ENCODE results near the gene RIN2. TPM values are rescaled to one million over a fixed set of nuclear protein-coding genes. Genes with fewer than 3 reads are reported as not detected.

RIN2 gene
- total RNA-seq, 1 experiment from 2014 or later, result 1.5 TPM

DNA sequence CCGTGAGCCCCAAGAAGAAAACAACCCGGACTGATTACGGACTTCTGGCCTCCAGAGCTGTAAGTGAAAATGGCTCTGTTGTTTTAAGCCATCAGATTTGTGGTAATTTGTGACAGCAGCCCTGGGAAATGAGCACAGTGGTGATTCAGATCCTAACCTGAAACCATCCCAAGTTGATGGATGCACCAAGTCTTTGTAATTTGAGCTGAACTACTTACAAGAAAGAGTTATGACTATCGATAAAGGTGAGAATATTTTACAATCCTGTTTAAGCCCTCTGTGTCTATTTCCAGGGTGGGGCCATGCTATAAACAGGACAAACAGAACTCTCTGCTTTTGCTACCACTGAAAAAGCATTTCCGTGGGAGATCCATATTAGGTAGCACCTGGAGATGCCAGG lies 19.1 kb upstream of the RIN2 start:
- BruUV-seq (replicated peaks), result no TSS peak
- DNase-seq (ENCODE audit: low read depth, low spot score) (no peak), ATAC-seq (no peak)
- Histone ChIP-seq H2AFZ (ENCODE audit: low read depth, low read length, poor library complexity, severe bottlenecking) (no peak overlapping the region), H3K27me3 (ENCODE audit: insufficient read depth, low read length) (no peaks in the 10 kb centered on the region; the same call in 1 of the 2 replicates), H3K27ac (ENCODE audit: low read depth, low read length) (no peak overlapping the region), H3K36me3 (ENCODE audit: control insufficient read depth in 1 of 2, insufficient read depth in 2 of 2, low read length in 2 of 2) (no peaks in the 10 kb centered on the region), H3K9me3 (ENCODE audit: control insufficient read depth in 1 of 2, insufficient read depth in 1 of 2, low read depth in 1 of 2, low read length in 2 of 2) (no peaks in the 10 kb centered on the region), H3K4me3 (replicated peaks in 1 of 2; ENCODE audit: low read depth in 1 of 2, low read length in 2 of 2) (no peak overlapping the region), H3K79me2 (ENCODE audit: insufficient read depth, low read length) (no peaks in the 10 kb centered on the region), H4K20me1 (ENCODE audit: insufficient read depth) (no peaks in the 10 kb centered on the region), H3K4me2 (ENCODE audit: low read length) (0 out of 2 replicates have a peak overlapping the region, but pooled peaks have one; percentile 5), H3K4me1 (ENCODE audit: control insufficient read depth in 1 of 2, insufficient read depth in 2 of 2, low read length in 2 of 2) (peaks cover 4 to 34% of the 10 kb centered on the region in 2 experiments; a peak in 3 of 4 replicates), H3K9ac (ENCODE audit: low read length) (no peak overlapping the region), H3K9me2 (ENCODE audit: insufficient read depth) (no peaks in the 10 kb centered on the region)
- ChIA-PET RAD21 (ENCODE audit: low non-redundant PET in 1 of 2, low total read pairs in 2 of 2, uncharacterized antibody in 2 of 2, unreplicated experiment in 2 of 2) (no interaction called here), CTCF (no interaction called here), POLR2A (no interaction called here)
- TF ChIP-seq EZH2phosphoT487 (IDR thresholded peaks at IDR 0.05; ENCODE audit: borderline replicate concordance) (no peak), SIN3A (IDR thresholded peaks at IDR 0.05; ENCODE audit: low read depth) (no peak), SP1 (IDR thresholded peaks at IDR 0.05; ENCODE audit: low read depth) (no peak), CEBPB (IDR thresholded peaks at IDR 0.05; ENCODE audit: low read depth) (no peak), ELF1 (IDR thresholded peaks at IDR 0.05; ENCODE audit: borderline replicate concordance, low read depth) (no peak), SRF (IDR thresholded peaks at IDR 0.05; ENCODE audit: low read depth) (no peak), EZH2 (IDR thresholded peaks at IDR 0.05) (no peak), ZNF274 (IDR thresholded peaks at IDR 0.05; ENCODE audit: low read depth, low read length) (no peak), POLR2A (IDR thresholded peaks at IDR 0.05; ENCODE audit: borderline replicate concordance, extremely low read depth, insufficient read depth, insufficient read length) (no peak), YY1 (IDR thresholded peaks at IDR 0.05; ENCODE audit: extremely low read depth, insufficient replicate concordance, low read depth, low read length) (no peak), POLR2AphosphoS5 (IDR thresholded peaks at IDR 0.05; ENCODE audit: low read depth, low read length) (no peak), RAD21 (IDR thresholded peaks at IDR 0.05; ENCODE audit: low read depth) (no peak), ZFX (IDR thresholded peaks at IDR 0.05) (no peak), TCF7L2 (IDR thresholded peaks at IDR 0.05; ENCODE audit: borderline replicate concordance, extremely low read depth, insufficient read depth, insufficient read length) (no peak), JUND (IDR thresholded peaks at IDR 0.05) (no peak), EGR1 (IDR thresholded peaks at IDR 0.05; ENCODE audit: low read depth) (no peak)
- TF ChIP-seq, protein P1, sequence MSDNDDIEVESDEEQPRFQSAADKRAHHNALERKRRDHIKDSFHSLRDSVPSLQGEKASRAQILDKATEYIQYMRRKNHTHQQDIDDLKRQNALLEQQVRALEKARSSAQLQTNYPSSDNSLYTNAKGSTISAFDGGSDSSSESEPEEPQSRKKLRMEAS (IDR thresholded peaks at IDR 0.05), result no peak
- TF ChIP-seq, protein P2, sequence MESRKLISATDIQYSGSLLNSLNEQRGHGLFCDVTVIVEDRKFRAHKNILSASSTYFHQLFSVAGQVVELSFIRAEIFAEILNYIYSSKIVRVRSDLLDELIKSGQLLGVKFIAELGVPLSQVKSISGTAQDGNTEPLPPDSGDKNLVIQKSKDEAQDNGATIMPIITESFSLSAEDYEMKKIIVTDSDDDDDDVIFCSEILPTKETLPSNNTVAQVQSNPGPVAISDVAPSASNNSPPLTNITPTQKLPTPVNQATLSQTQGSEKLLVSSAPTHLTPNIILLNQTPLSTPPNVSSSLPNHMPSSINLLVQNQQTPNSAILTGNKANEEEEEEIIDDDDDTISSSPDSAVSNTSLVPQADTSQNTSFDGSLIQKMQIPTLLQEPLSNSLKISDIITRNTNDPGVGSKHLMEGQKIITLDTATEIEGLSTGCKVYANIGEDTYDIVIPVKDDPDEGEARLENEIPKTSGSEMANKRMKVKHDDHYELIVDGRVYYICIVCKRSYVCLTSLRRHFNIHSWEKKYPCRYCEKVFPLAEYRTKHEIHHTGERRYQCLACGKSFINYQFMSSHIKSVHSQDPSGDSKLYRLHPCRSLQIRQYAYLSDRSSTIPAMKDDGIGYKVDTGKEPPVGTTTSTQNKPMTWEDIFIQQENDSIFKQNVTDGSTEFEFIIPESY (IDR thresholded peaks at IDR 0.05; ENCODE audit: extremely low read depth, insufficient replicate concordance, low read length), result no peak
- TF ChIP-seq, protein P3, sequence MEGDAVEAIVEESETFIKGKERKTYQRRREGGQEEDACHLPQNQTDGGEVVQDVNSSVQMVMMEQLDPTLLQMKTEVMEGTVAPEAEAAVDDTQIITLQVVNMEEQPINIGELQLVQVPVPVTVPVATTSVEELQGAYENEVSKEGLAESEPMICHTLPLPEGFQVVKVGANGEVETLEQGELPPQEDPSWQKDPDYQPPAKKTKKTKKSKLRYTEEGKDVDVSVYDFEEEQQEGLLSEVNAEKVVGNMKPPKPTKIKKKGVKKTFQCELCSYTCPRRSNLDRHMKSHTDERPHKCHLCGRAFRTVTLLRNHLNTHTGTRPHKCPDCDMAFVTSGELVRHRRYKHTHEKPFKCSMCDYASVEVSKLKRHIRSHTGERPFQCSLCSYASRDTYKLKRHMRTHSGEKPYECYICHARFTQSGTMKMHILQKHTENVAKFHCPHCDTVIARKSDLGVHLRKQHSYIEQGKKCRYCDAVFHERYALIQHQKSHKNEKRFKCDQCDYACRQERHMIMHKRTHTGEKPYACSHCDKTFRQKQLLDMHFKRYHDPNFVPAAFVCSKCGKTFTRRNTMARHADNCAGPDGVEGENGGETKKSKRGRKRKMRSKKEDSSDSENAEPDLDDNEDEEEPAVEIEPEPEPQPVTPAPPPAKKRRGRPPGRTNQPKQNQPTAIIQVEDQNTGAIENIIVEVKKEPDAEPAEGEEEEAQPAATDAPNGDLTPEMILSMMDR (IDR thresholded peaks at IDR 0.05 in 2 of 3, conservative IDR thresholded peaks at IDR 0.05 in 1 of 3; ENCODE audit: borderline replicate concordance in 1 of 3, insufficient read depth in 1 of 3, low read depth in 2 of 3, low read length in 2 of 3), result no peak
- TF ChIP-seq, protein P4, sequence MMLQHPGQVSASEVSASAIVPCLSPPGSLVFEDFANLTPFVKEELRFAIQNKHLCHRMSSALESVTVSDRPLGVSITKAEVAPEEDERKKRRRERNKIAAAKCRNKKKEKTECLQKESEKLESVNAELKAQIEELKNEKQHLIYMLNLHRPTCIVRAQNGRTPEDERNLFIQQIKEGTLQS (IDR thresholded peaks at IDR 0.05), result no peak
- intact Hi-C loops (cut with micrococcal nuclease), result no loop called here

Data from HCT116 (cell line).